Fibroblast of villous mesenchyme (primary cell): ENCODE data around the gene PLEKHA7. TPM values are rescaled to one million over a fixed set of nuclear protein-coding genes. Genes with fewer than 3 reads are reported as not detected.

Source experiments
- DNase-seq: peaks from one replicate; pipeline ENCODE4 v3.0.0-alpha.2; 2010; ENCODE audit warnings: low read depth
- H3K4me3 ChIP-seq: 2 replicates; pipeline ENCODE4 v1.5.1; 2011; ENCODE audit warnings: low read depth, mild to moderate bottlenecking, low read length
- total RNA-seq: library from RNA; depleted of rRNA; stranded (reverse); fragments of >200 nt; gene quantifications from 2 replicates; pipeline ENCODE4 v1.2.3, GENCODE V29; 2012
- TF ChIP-seq, protein P1 (sequence below): IDR thresholded peaks from 2 replicates; pipeline ENCODE4 v1.5.1; 2012; ENCODE audit warnings: low read depth, mild to moderate bottlenecking, low read length; ENCODE audit not compliant: insufficient read depth

The PLEKHA7 gene
- total RNA-seq, 1 donor: 0.86 TPM

DNA sequence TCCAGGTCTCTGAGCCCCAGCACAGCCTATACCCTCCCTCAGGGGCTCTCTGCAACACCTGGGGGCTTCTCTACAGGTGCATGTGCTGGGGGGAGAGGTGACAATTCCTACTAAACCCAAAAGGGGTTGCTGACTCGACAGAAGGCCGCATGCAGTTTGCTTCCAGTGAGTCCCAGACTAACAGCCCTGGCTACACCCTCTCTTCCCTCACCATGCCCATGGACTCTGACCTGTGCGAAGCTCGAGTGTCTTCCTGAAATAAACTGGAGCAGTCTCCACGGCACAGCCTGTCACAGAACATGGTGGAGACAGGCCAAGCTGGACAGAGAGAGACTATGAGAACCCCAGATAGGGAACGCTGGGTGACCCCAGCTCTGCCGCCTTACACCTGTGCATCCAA, 16.6 kb downstream of the PLEKHA7 start:
- DNase-seq: no peak
- TF ChIP-seq, protein P1, sequence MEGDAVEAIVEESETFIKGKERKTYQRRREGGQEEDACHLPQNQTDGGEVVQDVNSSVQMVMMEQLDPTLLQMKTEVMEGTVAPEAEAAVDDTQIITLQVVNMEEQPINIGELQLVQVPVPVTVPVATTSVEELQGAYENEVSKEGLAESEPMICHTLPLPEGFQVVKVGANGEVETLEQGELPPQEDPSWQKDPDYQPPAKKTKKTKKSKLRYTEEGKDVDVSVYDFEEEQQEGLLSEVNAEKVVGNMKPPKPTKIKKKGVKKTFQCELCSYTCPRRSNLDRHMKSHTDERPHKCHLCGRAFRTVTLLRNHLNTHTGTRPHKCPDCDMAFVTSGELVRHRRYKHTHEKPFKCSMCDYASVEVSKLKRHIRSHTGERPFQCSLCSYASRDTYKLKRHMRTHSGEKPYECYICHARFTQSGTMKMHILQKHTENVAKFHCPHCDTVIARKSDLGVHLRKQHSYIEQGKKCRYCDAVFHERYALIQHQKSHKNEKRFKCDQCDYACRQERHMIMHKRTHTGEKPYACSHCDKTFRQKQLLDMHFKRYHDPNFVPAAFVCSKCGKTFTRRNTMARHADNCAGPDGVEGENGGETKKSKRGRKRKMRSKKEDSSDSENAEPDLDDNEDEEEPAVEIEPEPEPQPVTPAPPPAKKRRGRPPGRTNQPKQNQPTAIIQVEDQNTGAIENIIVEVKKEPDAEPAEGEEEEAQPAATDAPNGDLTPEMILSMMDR: no peak

DNA sequence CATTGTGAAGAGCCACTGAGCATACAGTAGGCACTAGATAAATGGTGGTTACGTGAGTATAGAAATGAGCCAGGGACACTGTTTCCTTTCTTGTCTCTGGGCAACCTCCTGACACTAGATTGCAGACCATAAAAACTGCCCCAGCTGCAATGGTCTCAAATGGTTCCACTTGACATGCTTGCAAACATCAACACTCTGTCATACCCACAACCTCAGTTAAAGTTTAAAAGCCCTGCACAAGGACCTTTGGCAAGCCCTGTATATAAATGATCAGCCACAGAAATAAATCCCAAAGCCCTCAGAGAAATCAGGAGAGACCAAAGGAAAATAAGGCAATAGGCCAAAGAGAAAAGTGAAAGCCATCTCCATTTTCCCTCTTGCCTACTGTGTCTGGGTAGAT, 20.7 kb downstream of the PLEKHA7 start:
- H3K4me3 ChIP-seq: no peak overlapping the region
- TF ChIP-seq, protein P1: no peak
- DNase-seq: no peak

More for the DNA sequence above, 16.6 kb downstream of the PLEKHA7 start:
- H3K4me3 ChIP-seq: no peak overlapping the region

DNA sequence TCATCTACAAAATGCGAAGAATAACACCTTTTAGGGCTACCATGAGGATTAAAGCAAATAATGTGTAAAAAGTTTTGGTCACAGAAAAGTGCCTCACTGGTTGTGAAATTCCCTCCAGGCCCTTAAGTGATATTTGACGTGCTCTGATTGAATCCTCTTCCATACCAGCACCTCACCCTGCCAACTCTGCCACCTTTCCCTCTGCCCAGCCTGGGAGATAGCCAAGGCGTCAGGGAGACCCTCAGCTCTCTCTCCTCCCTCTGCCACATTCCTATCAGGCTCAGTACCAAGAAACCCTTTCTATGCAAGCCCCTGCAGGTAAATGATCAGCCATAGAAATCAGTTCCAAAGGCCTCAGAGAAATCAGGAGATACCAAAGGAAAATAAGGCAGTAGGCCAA, 21.4 kb downstream of the PLEKHA7 start:
- H3K4me3 ChIP-seq: no peak overlapping the region
- DNase-seq: no peak
- TF ChIP-seq, protein P1: no peak

DNA sequence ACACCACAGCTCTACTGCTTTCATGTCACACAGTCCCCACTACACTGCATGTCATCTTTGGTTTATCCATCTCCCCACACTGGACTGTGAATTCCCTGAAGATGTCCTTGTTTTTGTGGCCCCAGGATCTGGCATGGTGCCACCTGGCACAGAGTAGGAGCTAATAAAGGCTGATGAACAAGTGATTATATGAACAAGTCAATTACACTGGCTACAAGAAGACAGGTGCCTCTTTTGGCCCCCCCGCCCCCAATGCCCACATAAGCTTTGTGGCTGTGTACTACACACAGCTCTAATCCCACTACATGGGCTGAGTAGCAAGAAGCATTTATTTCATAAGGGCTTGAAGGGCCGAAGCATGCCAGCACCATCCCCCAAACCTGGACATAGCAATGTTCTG, 24.7 kb downstream of the PLEKHA7 start:
- no peak overlapping the region for H3K4me3 ChIP-seq
- TF ChIP-seq, protein P1: no peak
- no peak for DNase-seq

DNA sequence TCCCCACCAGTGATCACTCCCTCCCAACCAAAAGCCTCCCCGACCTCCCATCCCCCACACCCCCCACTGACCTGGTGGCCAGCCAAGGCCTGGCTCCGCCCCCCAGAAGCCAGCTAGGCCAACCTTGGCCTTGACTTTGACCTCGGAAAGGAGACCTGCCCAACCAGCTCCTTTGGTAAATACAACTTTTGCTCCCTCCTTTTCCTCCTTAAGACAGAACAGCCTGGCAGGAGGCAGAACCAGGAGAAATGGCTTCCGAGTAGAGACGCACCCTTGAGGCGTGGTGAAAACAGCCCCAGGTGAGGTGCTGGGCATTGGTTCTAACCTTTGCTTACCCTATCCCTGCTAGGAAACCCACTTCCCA, 27.0 kb downstream of the PLEKHA7 start:
- no peak overlapping the region for H3K4me3 ChIP-seq
- DNase-seq: no peak
- TF ChIP-seq, protein P1: no peak

DNA sequence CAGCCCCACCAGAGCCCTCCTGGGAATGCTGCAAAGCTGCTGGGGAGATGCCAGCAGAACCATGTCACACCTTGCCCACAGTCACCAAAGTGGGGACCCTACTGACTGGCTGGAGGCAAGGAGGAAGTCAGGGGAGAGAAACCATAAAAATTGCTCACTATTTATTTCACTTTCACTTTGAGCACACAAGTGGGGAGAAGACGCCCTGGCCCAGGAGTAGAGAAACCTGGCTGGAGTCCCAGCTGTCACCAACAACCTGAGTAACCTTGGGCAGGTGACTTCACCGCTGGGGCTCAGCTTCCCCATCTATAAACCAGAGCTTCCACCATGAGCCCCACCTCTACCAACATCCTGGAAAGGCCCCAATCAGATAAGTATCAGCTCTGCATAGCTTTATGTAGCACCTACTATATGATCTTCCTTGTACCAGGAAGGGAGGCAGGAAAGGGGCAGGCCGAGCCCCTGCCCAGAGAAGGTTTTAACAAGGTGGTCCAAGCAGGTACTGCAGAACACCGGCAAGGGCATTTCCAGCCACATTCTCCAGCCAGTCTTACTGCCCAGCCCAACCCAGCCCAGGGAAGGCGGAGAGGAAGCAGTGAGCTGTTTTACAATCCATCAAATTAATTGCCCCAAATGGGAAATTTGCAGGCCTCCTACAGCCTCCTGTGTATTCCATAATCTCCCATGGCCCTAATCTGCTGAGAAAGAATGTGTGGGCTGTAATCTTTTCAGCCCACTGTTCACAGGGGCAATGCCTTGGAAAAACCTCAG, 27.6 kb downstream of the PLEKHA7 start:
- DNase-seq: no peak
- no peak overlapping the region for H3K4me3 ChIP-seq
- TF ChIP-seq, protein P1: no peak

DNA sequence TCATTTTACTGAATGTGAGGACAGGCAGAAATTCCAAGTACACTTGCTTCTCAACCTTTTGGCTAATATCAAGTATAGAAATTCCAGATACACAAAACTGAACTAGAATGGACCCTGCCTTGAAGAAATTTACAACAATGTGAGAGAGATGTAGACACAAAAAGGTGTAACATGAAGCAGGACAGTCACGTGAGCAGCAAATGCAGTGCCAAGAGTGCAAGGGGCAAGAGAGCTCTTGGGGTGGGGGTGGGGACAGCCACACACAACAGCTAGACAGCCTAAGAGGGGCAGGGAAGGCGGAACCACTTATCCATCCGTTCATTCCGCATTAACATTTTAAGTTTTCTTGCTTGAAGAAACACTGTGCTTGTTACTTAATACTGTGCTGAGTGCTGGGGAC, 28.9 kb downstream of the PLEKHA7 start:
- no peak for DNase-seq
- TF ChIP-seq, protein P1: no peak
- no peak overlapping the region for H3K4me3 ChIP-seq
